Right ventricle myocardium inferior (tissue), 1 donor: Measurements from ENCODE around the gene MYO3B. TPM values are rescaled to one million over a fixed set of nuclear protein-coding genes. Genes with fewer than 3 reads are reported as not detected.

Experiments used
- ATAC-seq: fragments of 200-7000 bp; cut with Tn5 transposase; one replicate; pipeline ENCODE4 v1.9.1; 2020; ENCODE audit warnings: mild to moderate bottlenecking, moderate library complexity
- DNase-seq: peaks from one replicate; pipeline ENCODE4 v3.0.0; 2021; ENCODE audit errors: missing footprints
- intact Hi-C: fragments of 100-400 bp; cut with DNase I; formaldehyde crosslinking; loops from one replicate; pipeline ENCODE4 v1.11.0; 2022
- long read RNA-seq: library from polyadenylated mRNA; unstranded; transcript quantifications from one replicate; pipeline ENCODE4 v2.0.0, GENCODE V29; 2021
- total RNA-seq: library from RNA; stranded (reverse); fragmentation: NEBNext Ultra II Directional; extraction: Animal tissue kit (Norgen Biotek cat#: 25700); gene quantifications from one replicate; pipeline ENCODE4 v1.2.1, GENCODE V29; 2021
- donor health status: DM: no; HTN: yes; CAD: no; lungs with severe emphysema.

The MYO3B gene, protein sequence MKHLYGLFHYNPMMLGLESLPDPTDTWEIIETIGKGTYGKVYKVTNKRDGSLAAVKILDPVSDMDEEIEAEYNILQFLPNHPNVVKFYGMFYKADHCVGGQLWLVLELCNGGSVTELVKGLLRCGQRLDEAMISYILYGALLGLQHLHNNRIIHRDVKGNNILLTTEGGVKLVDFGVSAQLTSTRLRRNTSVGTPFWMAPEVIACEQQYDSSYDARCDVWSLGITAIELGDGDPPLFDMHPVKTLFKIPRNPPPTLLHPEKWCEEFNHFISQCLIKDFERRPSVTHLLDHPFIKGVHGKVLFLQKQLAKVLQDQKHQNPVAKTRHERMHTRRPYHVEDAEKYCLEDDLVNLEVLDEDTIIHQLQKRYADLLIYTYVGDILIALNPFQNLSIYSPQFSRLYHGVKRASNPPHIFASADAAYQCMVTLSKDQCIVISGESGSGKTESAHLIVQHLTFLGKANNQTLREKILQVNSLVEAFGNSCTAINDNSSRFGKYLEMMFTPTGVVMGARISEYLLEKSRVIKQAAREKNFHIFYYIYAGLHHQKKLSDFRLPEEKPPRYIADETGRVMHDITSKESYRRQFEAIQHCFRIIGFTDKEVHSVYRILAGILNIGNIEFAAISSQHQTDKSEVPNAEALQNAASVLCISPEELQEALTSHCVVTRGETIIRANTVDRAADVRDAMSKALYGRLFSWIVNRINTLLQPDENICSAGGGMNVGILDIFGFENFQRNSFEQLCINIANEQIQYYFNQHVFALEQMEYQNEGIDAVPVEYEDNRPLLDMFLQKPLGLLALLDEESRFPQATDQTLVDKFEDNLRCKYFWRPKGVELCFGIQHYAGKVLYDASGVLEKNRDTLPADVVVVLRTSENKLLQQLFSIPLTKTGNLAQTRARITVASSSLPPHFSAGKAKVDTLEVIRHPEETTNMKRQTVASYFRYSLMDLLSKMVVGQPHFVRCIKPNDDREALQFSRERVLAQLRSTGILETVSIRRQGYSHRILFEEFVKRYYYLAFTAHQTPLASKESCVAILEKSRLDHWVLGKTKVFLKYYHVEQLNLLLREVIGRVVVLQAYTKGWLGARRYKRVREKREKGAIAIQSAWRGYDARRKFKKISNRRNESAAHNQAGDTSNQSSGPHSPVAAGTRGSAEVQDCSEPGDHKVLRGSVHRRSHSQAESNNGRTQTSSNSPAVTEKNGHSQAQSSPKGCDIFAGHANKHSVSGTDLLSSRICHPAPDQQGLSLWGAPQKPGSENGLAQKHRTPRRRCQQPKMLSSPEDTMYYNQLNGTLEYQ (N-terminal part only)
- total RNA-seq: not detected
- long read RNA-seq: 0 reads

DNA sequence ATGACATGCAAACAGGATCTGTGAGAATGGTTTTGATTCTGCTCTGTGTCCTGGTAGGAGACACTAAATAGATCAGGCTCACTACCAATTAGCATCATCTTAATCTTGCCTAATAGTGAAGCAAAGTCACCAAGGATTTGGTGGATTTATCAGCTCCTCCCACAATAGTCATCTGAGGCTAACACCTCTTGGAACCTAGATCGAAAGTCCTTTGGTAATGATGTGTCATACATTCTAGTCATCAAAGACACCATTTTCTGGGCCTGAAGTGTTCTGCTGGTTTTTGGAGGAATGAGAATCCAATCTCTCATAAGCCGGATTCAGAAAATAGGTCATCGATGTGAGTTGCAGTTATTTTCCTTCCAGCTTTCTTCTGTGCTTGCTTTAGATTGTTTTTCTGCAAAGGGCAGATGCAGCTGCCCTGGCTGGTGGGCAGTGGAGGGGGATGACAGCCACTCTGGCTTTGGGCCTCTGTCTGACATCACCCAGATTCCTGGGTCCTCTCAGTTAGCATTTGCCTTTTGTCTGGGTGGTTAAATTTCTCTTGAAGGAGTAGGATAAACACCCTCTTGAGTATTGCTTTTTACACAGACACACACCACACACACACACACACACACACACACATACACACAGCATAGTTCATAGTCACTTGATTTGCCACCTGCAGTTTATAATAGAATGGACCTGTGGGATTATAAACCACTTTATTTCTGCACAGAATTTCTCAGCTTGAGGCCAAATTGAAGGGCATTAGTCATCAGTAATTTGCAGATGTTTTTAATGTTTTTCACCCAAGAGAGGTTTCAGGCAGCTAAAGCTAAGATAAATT is at the start of gene MYO3B:
Gene MYO3B (plus strand): TSS at position 198 of the 832 bp plus-strand sequence. CDS start 141 bp downstream, at position 339.
- intact Hi-C loops: no loop called here
- ATAC-seq (peak; percentile 39), DNase-seq (no peak)

DNA sequence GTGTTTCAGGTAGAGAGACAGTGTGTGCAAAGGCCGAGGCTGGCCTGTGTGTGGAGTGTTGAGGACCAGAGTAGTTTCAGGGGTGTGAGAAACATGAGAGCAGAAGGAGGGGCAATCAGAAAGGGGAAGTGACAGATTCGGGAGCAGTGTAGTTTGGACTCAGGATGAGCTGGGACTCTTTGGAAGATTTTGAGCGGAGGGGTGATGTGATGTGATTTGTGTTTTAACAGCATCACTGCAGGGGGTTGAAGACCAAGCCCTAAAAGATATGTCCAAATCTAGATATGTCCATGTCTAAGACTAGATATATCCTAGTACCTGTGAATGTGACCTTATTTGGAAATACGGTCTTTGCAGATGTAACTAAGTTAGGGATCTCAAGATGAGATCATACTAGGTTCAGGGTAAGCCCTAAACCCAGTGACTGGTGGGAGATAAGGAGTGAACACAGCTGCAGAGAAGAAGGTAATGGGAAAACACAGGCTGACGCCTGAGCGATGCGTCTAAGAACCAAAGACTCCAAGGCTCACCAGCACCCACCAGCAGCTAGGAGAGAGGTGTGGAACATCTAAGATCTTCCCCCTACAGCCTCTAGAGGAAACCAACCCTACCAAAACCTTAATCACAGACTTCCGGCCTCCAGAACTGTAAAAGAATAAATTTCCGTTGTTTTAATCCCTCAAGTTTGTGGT is 38.5 kb upstream of the MYO3B start:
- ATAC-seq: no peak
- intact Hi-C loops: no loop called here
- DNase-seq: no peak

DNA sequence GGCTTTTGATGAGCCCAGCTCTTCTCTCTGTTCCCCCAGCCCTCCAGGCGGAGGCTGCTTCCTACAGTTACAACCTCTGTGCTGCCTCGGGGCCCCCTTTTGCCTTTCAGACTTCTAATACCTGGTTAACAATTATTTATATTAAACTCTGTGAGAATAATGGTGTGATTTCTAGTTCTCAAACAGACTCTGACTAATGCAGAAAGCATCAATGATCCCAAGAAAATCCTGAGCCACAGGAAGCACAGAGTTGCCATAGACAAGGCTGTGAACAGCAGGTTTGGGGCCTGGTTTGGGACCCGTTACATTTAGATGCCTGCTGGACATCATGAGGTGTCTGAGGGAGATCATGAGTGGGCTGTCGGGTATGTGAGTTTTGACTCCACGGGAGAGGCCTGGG is 37.4 kb upstream of the MYO3B start:
- ATAC-seq (no peak), DNase-seq (no peak)
- intact Hi-C loops: no loop called here

DNA sequence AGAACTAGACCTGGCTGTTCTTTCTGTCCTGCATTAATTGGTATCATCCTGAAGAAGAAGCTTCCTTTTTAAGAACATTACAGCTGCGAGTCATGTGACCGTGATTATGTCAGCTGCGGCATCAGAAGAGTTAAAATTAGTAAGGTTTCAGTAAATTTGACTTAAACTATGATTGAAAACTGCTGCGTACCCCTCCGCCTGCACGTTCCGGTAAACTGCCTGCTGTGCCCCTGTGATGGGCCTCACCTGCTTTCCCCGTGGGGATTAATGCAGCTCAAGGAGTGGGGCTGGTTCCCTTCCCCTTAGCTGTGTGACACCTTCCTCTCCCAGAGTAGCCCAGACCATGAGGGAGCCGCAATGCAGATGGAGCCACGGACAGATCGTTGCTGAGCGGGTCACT is 36.1 kb upstream of the MYO3B start:
- no peak for ATAC-seq
- intact Hi-C loops: no loop called here
- DNase-seq: no peak

DNA sequence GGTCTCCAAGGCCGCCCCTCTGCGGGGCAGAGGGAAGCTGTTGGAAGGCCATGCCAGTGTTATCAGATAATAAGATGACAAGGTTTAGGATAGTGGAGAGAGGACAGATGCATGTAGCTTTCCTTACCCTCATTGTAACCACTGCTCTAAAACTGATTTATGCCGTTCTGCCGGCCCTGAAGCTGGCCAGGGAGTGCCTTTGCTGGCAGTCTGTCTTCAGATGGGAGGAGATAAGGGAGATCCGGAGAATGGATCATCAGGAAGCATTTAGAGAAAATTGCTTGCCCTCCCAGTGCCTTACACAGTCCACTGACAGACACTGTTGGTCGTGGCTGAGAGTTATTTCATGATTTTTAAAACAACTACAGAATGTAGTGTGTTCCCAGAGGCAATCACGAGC is 35.4 kb upstream of the MYO3B start:
- ATAC-seq (no peak), DNase-seq (no peak)
- intact Hi-C loops: no loop called here

DNA sequence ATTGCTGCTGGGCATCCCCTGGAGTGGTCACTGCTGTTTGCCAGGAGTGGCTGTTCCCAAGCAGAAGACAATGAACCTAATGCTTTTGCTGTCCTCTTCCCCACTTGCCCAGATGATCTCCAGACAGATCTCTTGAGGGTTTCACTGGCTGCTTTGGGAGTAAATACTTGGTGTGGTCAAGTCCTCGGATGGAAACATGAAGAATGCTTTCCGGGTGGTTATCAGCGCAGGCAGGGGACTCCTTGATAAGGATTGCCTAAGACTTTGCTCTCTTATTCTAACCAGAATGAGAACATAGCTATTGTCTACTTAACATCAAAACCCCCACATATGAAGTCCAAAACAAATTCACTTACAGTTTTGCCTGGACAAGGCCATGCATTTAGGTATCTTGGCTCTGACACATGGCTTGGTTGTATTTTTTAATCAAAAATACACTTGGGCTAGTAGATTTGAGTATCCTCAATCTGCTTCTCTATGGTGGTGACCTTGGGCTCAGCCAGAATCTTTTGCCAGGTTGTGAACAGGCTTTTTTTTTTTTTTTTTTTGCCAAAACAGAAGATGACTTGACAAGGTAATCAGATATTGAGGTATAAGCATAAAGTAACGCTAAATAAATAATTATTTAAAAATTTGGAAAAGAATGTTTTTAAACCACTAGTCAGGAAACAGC is 34.8 kb upstream of the MYO3B start:
- DNase-seq (no peak), ATAC-seq (no peak)
- intact Hi-C loops: no loop called here

DNA sequence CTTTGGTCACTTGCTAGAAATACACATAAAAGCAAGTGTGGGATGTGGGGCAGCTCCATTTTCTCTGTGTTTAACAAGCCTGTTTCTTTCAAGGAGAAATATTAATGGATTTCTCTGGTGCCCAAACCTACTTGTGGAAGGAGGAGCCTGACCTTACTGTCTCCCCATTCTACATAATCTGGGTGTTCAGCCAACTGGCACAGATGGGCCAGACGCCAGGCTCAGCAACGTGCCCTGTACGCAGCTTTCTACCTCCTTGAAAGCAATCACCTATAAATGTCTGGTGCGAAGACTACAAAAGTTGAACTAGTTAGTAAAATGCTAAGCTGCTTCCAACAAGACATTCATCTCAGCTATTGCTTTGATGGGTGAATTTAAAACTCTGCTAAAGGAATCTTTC is 33.2 kb upstream of the MYO3B start:
- ATAC-seq (no peak), DNase-seq (no peak)
- intact Hi-C loops: no loop called here

DNA sequence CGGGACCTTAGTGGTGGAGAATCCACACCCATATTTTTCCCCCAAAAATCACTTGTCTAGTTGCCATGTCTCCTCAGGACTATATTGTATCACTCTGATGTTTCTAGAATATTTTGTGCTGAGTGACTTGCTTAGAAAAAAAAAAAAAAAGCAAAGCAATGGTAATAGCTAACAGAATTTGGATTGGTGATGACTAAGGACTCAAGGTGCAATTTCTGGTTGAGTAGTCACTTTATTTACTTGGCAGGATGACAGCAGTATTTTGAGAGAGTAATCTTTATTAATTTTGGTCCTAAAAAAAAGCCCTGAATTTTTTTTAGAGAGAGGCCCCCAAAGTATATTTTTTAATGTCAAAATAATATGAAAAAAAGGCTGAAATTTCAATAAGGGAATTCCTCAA is 32.8 kb upstream of the MYO3B start:
- ATAC-seq: no peak
- no peak for DNase-seq
- intact Hi-C loops: no loop called here

DNA sequence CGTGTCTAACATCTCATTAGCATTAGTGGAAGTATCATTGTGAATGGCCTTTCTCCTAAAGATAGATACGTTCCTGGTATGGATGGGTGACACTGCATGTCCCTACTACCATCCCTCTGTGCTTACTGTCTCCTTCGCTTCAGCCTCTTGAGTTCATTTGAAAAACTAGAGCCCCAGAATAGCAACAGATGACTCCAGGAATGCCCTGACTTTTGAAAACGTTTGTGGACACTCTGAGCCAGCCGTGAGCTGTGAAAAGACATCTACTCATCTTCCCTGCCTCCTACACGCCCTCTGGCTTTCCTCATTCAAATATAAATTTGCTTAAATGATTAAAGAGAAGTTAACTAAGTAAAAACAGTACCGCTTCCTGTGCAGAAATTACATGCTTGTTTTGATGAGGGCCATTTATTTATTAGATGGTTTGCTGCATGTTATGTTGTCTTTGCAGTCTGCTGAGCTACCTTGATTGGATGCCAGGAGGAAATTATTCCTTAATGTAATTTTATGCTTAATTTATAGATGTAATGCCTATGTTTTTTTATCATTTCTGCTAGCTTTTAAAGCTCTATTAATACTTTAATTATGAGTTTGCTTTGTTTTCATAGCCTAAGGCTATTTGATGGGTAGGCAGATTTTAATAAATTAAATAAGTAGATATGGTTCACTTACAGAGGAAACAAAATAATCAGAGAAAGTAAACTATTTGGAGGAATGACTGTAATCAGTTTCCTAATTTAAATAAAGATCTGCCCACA is 32.1 kb upstream of the MYO3B start:
- no peak for DNase-seq
- intact Hi-C loops: no loop called here
- no peak for ATAC-seq

DNA sequence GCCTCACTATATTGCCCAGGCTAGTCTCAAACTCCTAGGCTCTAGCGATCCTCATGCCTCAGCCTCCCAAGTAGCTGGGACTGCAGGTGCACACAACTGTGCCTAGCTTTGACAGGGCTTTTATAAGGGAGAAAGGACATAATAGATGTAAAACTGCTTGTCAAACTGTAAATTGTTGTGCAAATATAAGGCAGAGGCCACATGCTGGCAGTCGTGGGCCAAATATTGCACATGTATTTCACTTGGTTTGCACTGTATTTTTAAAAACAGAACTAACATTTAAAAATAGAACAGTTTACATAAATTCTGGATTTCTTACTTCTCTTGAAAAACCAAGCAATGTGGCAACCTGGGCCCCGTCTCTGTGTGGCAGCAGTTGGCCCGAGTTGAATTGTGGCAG is 31.2 kb upstream of the MYO3B start:
- intact Hi-C loops: no loop called here
- ATAC-seq (no peak), DNase-seq (no peak)

DNA sequence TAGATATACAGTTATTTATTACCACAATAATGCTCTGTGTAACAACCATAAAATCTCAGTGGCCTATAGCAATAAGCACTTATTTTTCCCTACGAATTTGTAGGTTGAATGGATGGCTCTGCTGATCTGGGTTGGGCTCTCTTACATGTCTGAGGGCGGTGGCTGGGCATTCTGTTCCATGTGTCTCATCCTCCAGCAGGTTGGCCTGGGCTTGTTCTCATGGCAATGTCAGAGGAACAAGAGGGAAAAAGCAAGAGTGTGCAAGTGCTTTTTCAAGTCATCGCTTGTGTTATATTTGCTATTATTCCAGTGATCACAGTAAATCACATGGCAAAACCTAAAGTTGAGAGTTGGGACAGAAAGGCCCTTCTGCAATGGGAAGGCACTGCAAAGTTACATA is 30.4 kb upstream of the MYO3B start:
- intact Hi-C loops: no loop called here
- DNase-seq (no peak), ATAC-seq (no peak)

DNA sequence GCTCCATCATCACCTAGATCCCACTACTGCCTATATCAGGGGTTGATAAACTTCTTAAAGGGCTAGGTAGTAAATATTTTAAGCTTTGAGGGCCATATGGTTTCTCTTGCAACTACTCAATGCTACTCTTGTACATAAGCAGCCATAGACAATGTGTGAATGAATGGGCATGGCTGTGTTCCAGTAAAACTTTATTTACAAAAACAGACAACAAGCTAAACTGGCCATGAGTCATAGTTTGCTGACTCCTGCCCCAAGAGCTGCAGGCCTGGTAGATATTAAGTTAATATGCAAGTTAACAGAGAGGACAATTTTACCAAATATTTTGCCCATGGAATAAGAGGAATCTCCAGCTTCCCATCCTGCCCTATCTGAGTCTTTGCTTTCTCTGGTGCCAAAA is 29.8 kb upstream of the MYO3B start:
- intact Hi-C loops: no loop called here
- ATAC-seq (no peak), DNase-seq (no peak)

DNA sequence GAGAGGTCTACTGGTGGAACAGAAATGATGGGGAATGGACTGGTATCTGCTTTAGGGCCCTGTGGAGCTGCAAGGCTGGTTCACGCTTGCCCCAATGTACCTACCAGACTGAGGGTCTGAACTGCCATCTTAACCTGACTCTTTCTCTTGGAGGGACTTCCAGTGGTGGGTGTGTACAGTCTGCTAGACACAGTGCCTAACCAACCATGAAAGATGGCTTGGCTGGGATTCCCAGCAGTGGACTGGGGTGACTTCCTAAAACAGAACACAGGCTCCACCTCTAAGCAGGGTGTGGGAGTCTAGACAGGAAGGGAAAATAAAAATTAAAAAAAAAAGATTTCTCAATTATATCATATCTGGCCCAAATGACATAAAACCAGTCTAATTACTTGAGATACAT is 25.5 kb upstream of the MYO3B start:
- DNase-seq (no peak), ATAC-seq (no peak)
- intact Hi-C loops: no loop called here

DNA sequence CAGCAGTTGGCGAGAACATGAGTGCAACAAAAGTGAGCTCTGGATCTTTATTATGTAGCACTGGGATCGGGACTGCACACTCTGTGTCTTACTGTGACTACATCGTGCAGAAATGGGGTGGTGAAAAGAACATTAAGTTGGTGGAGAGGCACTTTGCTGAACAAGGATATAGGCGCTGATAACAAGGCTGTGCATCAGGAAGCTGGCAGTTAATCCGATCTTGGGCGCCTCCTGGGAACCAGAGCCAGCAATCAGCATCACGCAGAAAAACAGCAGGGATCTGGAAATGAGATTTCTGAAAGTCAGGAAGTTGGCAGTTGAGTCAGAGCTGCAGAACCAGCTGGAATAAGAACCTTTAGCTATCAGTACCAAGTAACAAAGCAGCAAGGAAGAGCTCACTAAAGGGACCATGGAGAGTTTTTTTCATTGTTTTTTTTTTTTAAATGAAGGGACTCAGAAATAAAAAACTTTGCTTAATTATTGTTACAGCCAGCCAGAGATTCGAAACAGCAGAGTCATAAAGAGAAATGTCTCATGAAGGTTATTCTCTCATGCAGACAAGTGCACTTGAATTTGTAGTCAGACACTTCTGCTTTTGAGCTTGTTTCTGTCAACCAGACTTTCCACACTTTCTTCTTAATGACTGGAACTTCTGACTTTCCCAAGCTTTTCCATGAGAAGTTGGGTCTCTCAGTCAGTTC is 22.8 kb upstream of the MYO3B start:
- ATAC-seq (peak; percentile 44), DNase-seq (no peak)
- intact Hi-C loops: no loop called here

DNA sequence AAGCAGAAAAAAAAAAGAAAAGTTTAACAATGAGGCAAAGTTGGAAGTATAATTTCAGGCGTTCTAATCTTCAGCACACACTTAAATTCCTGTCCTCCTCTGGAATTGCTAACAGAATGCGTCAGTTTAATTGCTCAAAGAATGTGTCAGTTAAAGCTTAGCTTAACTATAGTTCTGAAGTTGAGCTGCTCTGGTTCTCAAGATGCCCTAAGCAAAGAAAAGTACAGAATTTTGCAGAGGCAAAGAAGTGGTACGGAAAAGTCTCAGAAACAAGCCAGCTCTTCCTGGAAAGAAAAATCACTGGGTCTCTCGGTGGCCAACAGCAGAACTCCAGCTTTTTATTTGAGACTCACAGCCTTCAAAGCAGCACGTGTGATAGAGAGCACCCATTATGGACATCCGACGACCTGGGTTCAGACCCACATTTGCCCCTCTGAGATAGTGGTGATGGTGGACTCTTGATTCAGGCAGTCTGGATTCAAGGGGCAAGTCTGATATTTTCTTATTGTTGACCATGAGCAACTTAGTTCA is 22.2 kb upstream of the MYO3B start:
- no peak for DNase-seq
- intact Hi-C loops: no loop called here

DNA sequence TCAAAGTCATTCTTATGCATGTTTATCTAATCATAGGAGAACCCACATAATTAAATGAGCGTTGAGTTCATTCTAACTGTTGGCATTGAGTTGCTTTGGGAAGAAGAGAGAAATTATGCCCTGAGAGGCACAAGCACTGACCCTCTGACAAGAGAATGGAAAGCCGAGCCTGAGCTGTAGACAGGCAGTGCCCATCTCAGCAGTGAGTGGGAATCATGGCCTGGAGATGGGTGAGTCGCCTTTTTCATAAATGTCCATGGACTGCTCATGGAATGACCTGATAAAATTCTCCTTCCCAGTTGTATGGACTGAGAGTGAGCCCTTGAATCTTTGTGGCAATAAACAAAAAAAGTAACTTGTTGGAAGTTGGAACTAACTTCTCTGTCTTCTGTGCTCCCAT is 21.4 kb upstream of the MYO3B start:
- intact Hi-C loops: no loop called here
- ATAC-seq: no peak
- no peak for DNase-seq

More for the DNA sequence above, 22.2 kb upstream of the MYO3B start:
- no peak for ATAC-seq
